Nephron progenitor cell (in vitro differentiated cells): ENCODE data around the gene LMF1.
"Not testable (repeated sequence)": the region's sequence is repeated elsewhere in the genome, so short reads cannot be mapped to it uniquely, and the experiment has no call there.

Source experiments
- DNase-seq: peaks from one replicate; pipeline ENCODE4 v3.0.0; 2021
- H3K27ac Mint-ChIP-seq: 2 replicates; pipeline ENCODE4 v1.8.0; 2021; ENCODE audit warnings: mild to moderate bottlenecking, moderate library complexity, mixed read lengths
- H3K27me3 Mint-ChIP-seq: 2 replicates; pipeline ENCODE4 v1.8.0; 2021; ENCODE audit warnings: mild to moderate bottlenecking, low read depth, mixed read lengths; ENCODE audit not compliant: poor library complexity
- H3K36me3 Mint-ChIP-seq: 2 replicates; pipeline ENCODE4 v1.8.0; 2021; ENCODE audit warnings: low read depth, mixed read lengths
- H3K4me1 Mint-ChIP-seq: 2 replicates; pipeline ENCODE4 v1.8.0; 2021; ENCODE audit warnings: mixed read lengths
- H3K4me3 Mint-ChIP-seq: 2 replicates; pipeline ENCODE4 v1.8.0; 2021; ENCODE audit warnings: mild to moderate bottlenecking, moderate library complexity, mixed read lengths
- H3K9me3 Mint-ChIP-seq: 2 replicates; pipeline ENCODE4 v1.8.0; 2021; ENCODE audit warnings: mild to moderate bottlenecking, moderate library complexity, mixed read lengths
- CTCF ChIP-seq: fragments of 200-600 bp; sonication (generic); IDR thresholded peaks from 2 replicates; pipeline ENCODE4 v1.5.0; 2021; ENCODE audit warnings: antibody characterized with exemption

Gene LMF1

GRCh38 chr16:865026-865425 is 105.8 kb downstream of the LMF1 start:
- Mint-ChIP-seq H3K9me3 (peaks cover 40% of the 10 kb centered on the region), H3K36me3 (peaks cover 54% of the 10 kb centered on the region), H3K27me3 (peaks cover 7% of the 10 kb centered on the region), H3K4me1 (no peaks in the 10 kb centered on the region), H3K4me3 (no peak overlapping the region), H3K27ac (no peak overlapping the region)
- no peak for TF ChIP-seq CTCF
- DNase-seq: no peak

- TF ChIP-seq CTCF: no peak
- Mint-ChIP-seq H3K27me3 (peaks cover 16% of the 10 kb centered on the region), H3K4me1 (no peaks in the 10 kb centered on the region), H3K4me3 (no peak overlapping the region), H3K9me3 (peaks cover 71% of the 10 kb centered on the region), H3K36me3 (peaks cover 58% of the 10 kb centered on the region), H3K27ac (no peak overlapping the region)
- no peak for DNase-seq
Measured at GRCh38 chr16:861446-861845, 109.3 kb downstream of the LMF1 start.

GRCh38 chr16:860891-861290 is 109.9 kb downstream of the LMF1 start:
- TF ChIP-seq CTCF: no peak

GRCh38 chr16:858971-859370 is 111.8 kb downstream of the LMF1 start:
- H3K27ac Mint-ChIP-seq, H3K4me3 Mint-ChIP-seq, H3K4me1 Mint-ChIP-seq, DNase-seq: not testable (repeated sequence)
- H3K36me3 Mint-ChIP-seq: peaks cover 48% of the 10 kb centered on the region
- H3K27me3 Mint-ChIP-seq: peaks cover 16% of the 10 kb centered on the region
- peaks cover 75% of the 10 kb centered on the region for H3K9me3 Mint-ChIP-seq

More at GRCh38 chr16:860891-861290, 109.9 kb downstream of the LMF1 start:
- Mint-ChIP-seq H3K27ac (no peak overlapping the region), H3K9me3 (peaks cover 74% of the 10 kb centered on the region), H3K4me1 (no peaks in the 10 kb centered on the region), H3K27me3 (peaks cover 16% of the 10 kb centered on the region), H3K36me3 (peaks cover 56% of the 10 kb centered on the region), H3K4me3 (no peak overlapping the region)
- DNase-seq: no peak

- Mint-ChIP-seq H3K9me3 (peaks cover 73% of the 10 kb centered on the region), H3K27me3 (peaks cover 16% of the 10 kb centered on the region), H3K36me3 (peaks cover 47% of the 10 kb centered on the region)
- H3K27ac Mint-ChIP-seq, DNase-seq, H3K4me3 Mint-ChIP-seq, H3K4me1 Mint-ChIP-seq: not testable (repeated sequence)
Measured at GRCh38 chr16:858441-858840, 112.3 kb downstream of the LMF1 start.

GRCh38 chr16:856811-857210 is 114.0 kb downstream of the LMF1 start:
- Mint-ChIP-seq H3K4me1 (no peaks in the 10 kb centered on the region), H3K27ac (no peak overlapping the region), H3K36me3 (peaks cover 40% of the 10 kb centered on the region), H3K27me3 (peaks cover 16% of the 10 kb centered on the region), H3K4me3 (no peak overlapping the region), H3K9me3 (peaks cover 70% of the 10 kb centered on the region)
- DNase-seq: no peak
- no peak for TF ChIP-seq CTCF

- no peak overlapping the region for H3K27ac Mint-ChIP-seq
- H3K36me3 Mint-ChIP-seq: peaks cover 33% of the 10 kb centered on the region
- no peak overlapping the region for H3K4me3 Mint-ChIP-seq
- no peaks in the 10 kb centered on the region for H3K4me1 Mint-ChIP-seq
- H3K9me3 Mint-ChIP-seq: peaks cover 66% of the 10 kb centered on the region
- DNase-seq: no peak
- no peak for TF ChIP-seq CTCF
- peaks cover 12% of the 10 kb centered on the region for H3K27me3 Mint-ChIP-seq
Measured at GRCh38 chr16:856101-856500, 114.7 kb downstream of the LMF1 start.
